B cell (primary cell): Measurements from ENCODE around the gene API5. TPM values are rescaled to one million over a fixed set of nuclear protein-coding genes. Genes with fewer than 3 reads are reported as not detected.

Experiments
- ATAC-seq: fragments of 200-7000 bp; cut with Tn5 transposase; one replicate; pipeline ENCODE4 v1.10.0; 2021; ENCODE audit warnings: low read depth, mild to moderate bottlenecking, moderate number of reproducible peaks, moderate library complexity
- CTCF ChIA-PET: fragments of 350-600 bp; sonication (Branson Sonifier 250); formaldehyde crosslinking; loops from one replicate; lab custom pipeline; 2021; ENCODE audit warnings: antibody characterized with exemption, inconsistent platforms; lab: Charles Lee
- POLR2A ChIA-PET: fragments of 350-600 bp; sonication (Branson Sonifier 250); formaldehyde crosslinking; loops from one replicate; lab custom pipeline; 2021; ENCODE audit warnings: antibody characterized with exemption; lab: Charles Lee
- DNase-seq: peaks from one replicate; pipeline ENCODE4 v3.0.0; 2013
- H2AFZ ChIP-seq: 2 replicates; pipeline ENCODE4 v1.6.1; 2012; ENCODE audit warnings: mild to moderate bottlenecking, low read depth, low read length; ENCODE audit not compliant: insufficient read depth, poor library complexity, severe bottlenecking
- H3K27ac ChIP-seq, 2 donors: 1 replicate in 1 of 2; 2 replicates in 1 of 2; pipeline ENCODE4 v1.5.1; 2012 to 2013; ENCODE audit warnings: low read length in 2 of 2, mild to moderate bottlenecking in 2 of 2, moderate library complexity in 1 of 2
- H3K27me3 ChIP-seq, 4 experiments: fragments of 200-600 bp in 1 of 4; sonication (generic) in 1 of 4; replicated peaks in 1 of 4; 1 replicate in 2 of 4; 2 replicates in 2 of 4; pipeline versions ENCODE4 v1.6.1 to v1.7.0; 2013 to 2016; ENCODE audit warnings: low read length in 3 of 4, mild to moderate bottlenecking in 2 of 4, mixed read lengths in 1 of 4, moderate library complexity in 1 of 4; ENCODE audit not compliant: insufficient read depth in 4 of 4, control insufficient read depth in 3 of 4; ENCODE audit errors: control extremely low read depth in 1 of 4
- H3K36me3 ChIP-seq, 2 experiments: replicated peaks in 1 of 2; 1 replicate in 1 of 2; 2 replicates in 1 of 2; pipeline versions ENCODE4 v1.6.1 to v1.7.1; 2013; ENCODE audit warnings: low read length in 1 of 2; ENCODE audit not compliant: insufficient read depth in 2 of 2, control insufficient read depth in 1 of 2; ENCODE audit errors: control extremely low read depth in 1 of 2, extremely low read depth in 1 of 2
- H3K4me1 ChIP-seq, 2 donors: fragments of 200-600 bp in 1 of 2; sonication (generic) in 1 of 2; 1 replicate in 1 of 2; 2 replicates in 1 of 2; pipeline versions ENCODE4 v1.5.1 to v1.6.1; 2013 to 2017; ENCODE audit warnings: low read length in 2 of 2; ENCODE audit not compliant: control insufficient read depth in 2 of 2, insufficient read depth in 2 of 2
- H3K4me2 ChIP-seq: replicated peaks from 2 replicates; pipeline ENCODE3; 2012; ENCODE audit warnings: mild to moderate bottlenecking, low read depth, low read length; ENCODE audit not compliant: poor library complexity, severe bottlenecking
- H3K4me3 ChIP-seq, 5 experiments: fragments of 200-600 bp in 1 of 5; sonication (generic) in 1 of 5; 1 replicate in 3 of 5; 2 replicates in 2 of 5; pipeline versions ENCODE4 v1.5.1 to v1.7.0; 2011 to 2016; ENCODE audit warnings: low read length in 4 of 5, mild to moderate bottlenecking in 4 of 5, low read depth in 2 of 5, control low read depth in 1 of 5, moderate library complexity in 1 of 5; ENCODE audit not compliant: insufficient read depth in 1 of 5; ENCODE audit errors: control extremely low read depth in 1 of 5, extremely low read depth in 1 of 5
- H3K79me2 ChIP-seq: fragments of 200-600 bp; sonication (generic); one replicate; pipeline ENCODE4 v1.6.0; 2016; ENCODE audit warnings: low read length; ENCODE audit not compliant: control insufficient read depth, insufficient read depth
- H3K9ac ChIP-seq: fragments of 200-600 bp; sonication (generic); 2 replicates; pipeline ENCODE4 v1.6.1; 2017; ENCODE audit warnings: mild to moderate bottlenecking, low read length, moderate library complexity
- H3K9me3 ChIP-seq, 3 donors: one replicate each; pipeline versions ENCODE4 v1.6.1 to v1.7.1; 2013; ENCODE audit warnings: low read length in 2 of 3; ENCODE audit not compliant: control insufficient read depth in 2 of 3, insufficient read depth in 1 of 3; ENCODE audit errors: control extremely low read depth in 1 of 3
- H4K20me1 ChIP-seq: 2 replicates; pipeline ENCODE4 v1.6.0; 2012; ENCODE audit warnings: mild to moderate bottlenecking, low read length; ENCODE audit not compliant: insufficient read depth, control insufficient read depth, poor library complexity, severe bottlenecking
- H3K27ac Mint-ChIP-seq: one replicate; pipeline ENCODE4 v1.8.0; 2021; ENCODE audit warnings: mixed read lengths
- H3K27me3 Mint-ChIP-seq: one replicate; pipeline ENCODE4 v1.8.0; 2021; ENCODE audit warnings: mixed read lengths
- H3K4me1 Mint-ChIP-seq: one replicate; pipeline ENCODE4 v1.8.0; 2021; ENCODE audit warnings: mixed read lengths
- H3K4me3 Mint-ChIP-seq: one replicate; pipeline ENCODE4 v1.8.0; 2021; ENCODE audit warnings: mixed read lengths
- H3K9me3 Mint-ChIP-seq: one replicate; pipeline ENCODE4 v1.8.0; 2022; ENCODE audit warnings: mixed read lengths; ENCODE audit not compliant: insufficient read depth
- EZH2 ChIP-seq: IDR thresholded peaks from 2 replicates; pipeline ENCODE4 v1.6.1; 2012; ENCODE audit warnings: borderline replicate concordance, low read depth, mild to moderate bottlenecking, moderate library complexity, low read length; ENCODE audit not compliant: insufficient read depth, poor library complexity, severe bottlenecking
- WGBS: methylation state at CpG from one replicate; pipeline ENCODE4 v1.1.5; 2013; ENCODE audit warnings: missing lambda C conversion rate; ENCODE audit not compliant: insufficient coverage; 5-methylcytosine and 5-hydroxymethylcytosine counted together
- intact Hi-C: fragments of 100-400 bp; cut with micrococcal nuclease; formaldehyde crosslinking; loops from one replicate; pipeline ENCODE4 v1.10.0; 2022
- polyA plus RNA-seq: library from polyadenylated mRNA; depleted of rRNA; stranded (reverse); fragments of >200 nt; gene quantifications from 2 replicates; pipeline ENCODE4 v1.2.3, GENCODE V29; 2012
- total RNA-seq, 2 donors: library from RNA; stranded (reverse); fragments of 120-200 nt in 1 of 2; gene quantifications; 1 replicate in 1 of 2; 2 replicates in 1 of 2; pipeline versions ENCODE4 v1.2.3 to v1.2.4, GENCODE V29; 2013 to 2022
- TF ChIP-seq, protein P1 (sequence below): fragments of 200-600 bp; IDR thresholded peaks from one replicate; pipeline ENCODE4 v1.8.0; 2022; ENCODE audit warnings: antibody characterized with exemption, mild to moderate bottlenecking

Gene API5
- total and polyA plus RNA-seq, 2 donors (not counting 1 experiment from before 2014, with no cell fraction given) = 16.6 to 94.7 TPM

- no peaks in the 10 kb centered on the region for H3K4me1 Mint-ChIP-seq
- H3K27me3 Mint-ChIP-seq = peaks cover 10% of the 10 kb centered on the region
- H3K9ac ChIP-seq = no peak overlapping the region
- no peak overlapping the region for H2AFZ ChIP-seq
- WGBS = 92% methylated on average over 3 of the region's 3 CpGs
- H3K27ac ChIP-seq = no peak overlapping the region
- DNase-seq (no peak), ATAC-seq (no peak)
- CTCF ChIA-PET = interaction anchor here (1.0 kb wide), 1 partner anchor 8 kb away, joined by 3 read pairs; no protein-coding TSS in a partner anchor
- H3K36me3 ChIP-seq = no peaks in the 10 kb centered on the region
- H3K9me3 Mint-ChIP-seq = peaks cover 4% of the 10 kb centered on the region
- POLR2A ChIA-PET = no interaction called here
- H3K27ac Mint-ChIP-seq = no peak overlapping the region
- no peak overlapping the region for H3K4me2 ChIP-seq
- no peaks in the 10 kb centered on the region for H4K20me1 ChIP-seq
- no peak for TF ChIP-seq EZH2
- TF ChIP-seq, protein P1, sequence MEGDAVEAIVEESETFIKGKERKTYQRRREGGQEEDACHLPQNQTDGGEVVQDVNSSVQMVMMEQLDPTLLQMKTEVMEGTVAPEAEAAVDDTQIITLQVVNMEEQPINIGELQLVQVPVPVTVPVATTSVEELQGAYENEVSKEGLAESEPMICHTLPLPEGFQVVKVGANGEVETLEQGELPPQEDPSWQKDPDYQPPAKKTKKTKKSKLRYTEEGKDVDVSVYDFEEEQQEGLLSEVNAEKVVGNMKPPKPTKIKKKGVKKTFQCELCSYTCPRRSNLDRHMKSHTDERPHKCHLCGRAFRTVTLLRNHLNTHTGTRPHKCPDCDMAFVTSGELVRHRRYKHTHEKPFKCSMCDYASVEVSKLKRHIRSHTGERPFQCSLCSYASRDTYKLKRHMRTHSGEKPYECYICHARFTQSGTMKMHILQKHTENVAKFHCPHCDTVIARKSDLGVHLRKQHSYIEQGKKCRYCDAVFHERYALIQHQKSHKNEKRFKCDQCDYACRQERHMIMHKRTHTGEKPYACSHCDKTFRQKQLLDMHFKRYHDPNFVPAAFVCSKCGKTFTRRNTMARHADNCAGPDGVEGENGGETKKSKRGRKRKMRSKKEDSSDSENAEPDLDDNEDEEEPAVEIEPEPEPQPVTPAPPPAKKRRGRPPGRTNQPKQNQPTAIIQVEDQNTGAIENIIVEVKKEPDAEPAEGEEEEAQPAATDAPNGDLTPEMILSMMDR = no peak
- H3K4me1 ChIP-seq = no peaks in the 10 kb centered on the region
- no peak overlapping the region for H3K4me3 ChIP-seq
- H3K9me3 ChIP-seq = peaks cover 0 to 9% (median 0%) of the 10 kb centered on the region in 3 donors
- peaks cover 0 to 6% (median 4%) of the 10 kb centered on the region in 4 experiments for H3K27me3 ChIP-seq
- no peak overlapping the region for H3K4me3 Mint-ChIP-seq
- intact Hi-C loops = no loop called here
- H3K79me2 ChIP-seq = no peaks in the 10 kb centered on the region
Observed at GRCh38 chr11:43289368-43289767, 22.4 kb upstream of the API5 start.

DNA sequence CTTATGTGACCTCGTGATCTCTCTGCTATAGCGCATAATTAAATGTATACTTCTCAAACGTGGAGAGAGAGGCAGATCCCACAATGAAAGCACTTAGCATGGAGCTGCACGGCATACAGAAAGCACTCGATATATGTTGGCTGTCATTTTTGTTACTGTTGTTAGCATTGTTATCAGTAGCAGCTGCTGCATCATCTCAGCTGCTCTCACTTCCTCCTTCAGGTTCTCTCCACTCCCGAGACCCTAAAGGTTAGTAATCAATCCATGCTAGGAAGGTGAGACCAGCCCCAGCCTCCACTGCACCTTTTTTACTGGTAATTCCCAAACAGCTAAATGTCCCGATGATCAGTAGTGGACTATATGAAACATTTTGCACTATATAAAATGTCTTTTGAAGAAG is 13.4 kb upstream of the API5 start:
- ATAC-seq (no peak), DNase-seq (no peak)
- TF ChIP-seq EZH2 = no peak
- TF ChIP-seq, protein P1 = no peak
- 14% methylated on average over 1 of the region's 7 CpGs for WGBS
- ChIA-PET POLR2A (no interaction called here), CTCF (interaction anchor here (1.2 to 1.7 kb wide), 3 partner anchors 10 to 16 kb away, joined by 3 to 6 read pairs (median 4); no protein-coding TSS in a partner anchor)
- no peaks in the 10 kb centered on the region for H3K36me3 ChIP-seq
- H4K20me1 ChIP-seq = no peaks in the 10 kb centered on the region
- H3K9me3 Mint-ChIP-seq = peaks cover 4% of the 10 kb centered on the region
- no peak overlapping the region for H3K9ac ChIP-seq
- H2AFZ ChIP-seq = no peak overlapping the region
- H3K4me3 ChIP-seq = no peak overlapping the region
- no peak overlapping the region for H3K27ac Mint-ChIP-seq
- peaks cover 1 to 8% (median 4%) of the 10 kb centered on the region in 3 donors for H3K9me3 ChIP-seq
- no peak overlapping the region for H3K4me2 ChIP-seq
- intact Hi-C loops = no loop called here
- H3K4me3 Mint-ChIP-seq = no peak overlapping the region
- no peak overlapping the region for H3K27ac ChIP-seq
- peaks cover 16% of the 10 kb centered on the region for H3K27me3 Mint-ChIP-seq
- no peaks in the 10 kb centered on the region for H3K4me1 Mint-ChIP-seq
- H3K79me2 ChIP-seq = no peaks in the 10 kb centered on the region
- H3K27me3 ChIP-seq = peaks cover 0 to 8% (median 5%) of the 10 kb centered on the region in 4 experiments
- H3K4me1 ChIP-seq = no peaks in the 10 kb centered on the region
